Fibroblast of villous mesenchyme (primary cell): ENCODE results near the gene NDC1. TPM values are rescaled to one million over a fixed set of nuclear protein-coding genes. Genes with fewer than 3 reads are reported as not detected.
A peak's percentile ranks its signal among the peaks of the same experiment; 100 is the strongest.

Experiments
- DNase-seq: peaks from one replicate; pipeline ENCODE4 v3.0.0-alpha.2; 2010; ENCODE audit warnings: low read depth
- H3K4me3 ChIP-seq: 2 replicates; pipeline ENCODE4 v1.5.1; 2011; ENCODE audit warnings: low read depth, mild to moderate bottlenecking, low read length
- CTCF ChIP-seq: IDR thresholded peaks from 2 replicates; pipeline ENCODE4 v1.5.1; 2012; ENCODE audit warnings: low read depth, mild to moderate bottlenecking, low read length; ENCODE audit not compliant: insufficient read depth
- total RNA-seq: library from RNA; depleted of rRNA; stranded (reverse); fragments of >200 nt; gene quantifications from 2 replicates; pipeline ENCODE4 v1.2.3, GENCODE V29; 2012

The NDC1 gene
- total RNA-seq, 1 donor: 28.9 TPM

GRCh38 chr1:53755874-53756273 is 82.2 kb downstream of the NDC1 start:
- no peak for TF ChIP-seq CTCF
- DNase-seq: no peak
- no peak overlapping the region for H3K4me3 ChIP-seq

GRCh38 chr1:53754484-53755312 is 83.4 kb downstream of the NDC1 start:
- no peak overlapping the region for H3K4me3 ChIP-seq
- DNase-seq: peak; percentile 72
- TF ChIP-seq CTCF: peak; percentile 77

- TF ChIP-seq CTCF: no peak
- no peak for DNase-seq
- no peak overlapping the region for H3K4me3 ChIP-seq
Measured at GRCh38 chr1:53752281-53752680, 85.8 kb downstream of the NDC1 start.

GRCh38 chr1:53747841-53748240 is 90.3 kb downstream of the NDC1 start:
- H3K4me3 ChIP-seq: no peak overlapping the region
- no peak for TF ChIP-seq CTCF
- DNase-seq: no peak

GRCh38 chr1:53740621-53741105 is 97.4 kb downstream of the NDC1 start:
- no peak for TF ChIP-seq CTCF
- no peak overlapping the region for H3K4me3 ChIP-seq
- DNase-seq: peak; percentile 54

GRCh38 chr1:53739109-53739681 is 98.9 kb downstream of the NDC1 start, which contains the start of gene GLIS1:
TSS of gene GLIS1 (minus strand) at chr1:53739164. CDS start at chr1:53738064, 1,100 bp downstream.
- TF ChIP-seq CTCF: no peak
- DNase-seq: peak; percentile 80

More at GRCh38 chr1:53739109-53739681, 98.9 kb downstream of the NDC1 start, which contains the start of gene GLIS1:
- peak within 1 kb of the TSS; percentile 68 for H3K4me3 ChIP-seq
